ENCODE measurements around the gene KLHL24. TPM values are rescaled to one million over a fixed set of nuclear protein-coding genes. Genes with fewer than 3 reads are reported as not detected.
A peak's percentile ranks its signal among the peaks of the same experiment; 100 is the strongest.

The KLHL24 gene
- total RNA-seq, 1 donor from 2014 or later, result 105 TPM

DNA sequence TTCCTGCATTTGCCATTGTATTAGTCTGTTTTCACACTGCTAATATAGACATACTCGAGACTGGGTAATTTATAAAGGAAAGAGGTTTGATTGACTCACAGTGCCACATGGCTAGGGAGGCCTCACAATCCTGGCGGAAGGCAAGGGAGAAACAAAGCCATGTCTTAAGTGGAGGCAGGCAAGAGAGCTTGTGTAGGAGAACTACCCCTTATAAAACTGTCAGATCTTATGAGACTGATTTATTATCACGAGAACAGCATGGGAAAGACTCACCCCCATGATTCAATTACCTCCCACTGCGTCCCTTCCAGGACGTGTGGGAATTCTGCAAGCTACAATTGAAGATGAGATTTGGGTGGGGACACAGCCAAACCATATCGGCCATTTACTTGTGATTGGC, 90.0 kb downstream of the KLHL24 start:
- H3K36me3 Mint-ChIP-seq (ENCODE audit: unreplicated experiment), result peaks cover 68% of the 10 kb centered on the region
- no peaks in the 10 kb centered on the region for H3K4me1 Mint-ChIP-seq (ENCODE audit: unreplicated experiment)
- no peak overlapping the region for H3K4me3 Mint-ChIP-seq (ENCODE audit: unreplicated experiment)
- H3K9me3 Mint-ChIP-seq (ENCODE audit: unreplicated experiment), result no peaks in the 10 kb centered on the region
- no peaks in the 10 kb centered on the region for H3K27me3 Mint-ChIP-seq (ENCODE audit: unreplicated experiment)
- TF ChIP-seq, protein P1, sequence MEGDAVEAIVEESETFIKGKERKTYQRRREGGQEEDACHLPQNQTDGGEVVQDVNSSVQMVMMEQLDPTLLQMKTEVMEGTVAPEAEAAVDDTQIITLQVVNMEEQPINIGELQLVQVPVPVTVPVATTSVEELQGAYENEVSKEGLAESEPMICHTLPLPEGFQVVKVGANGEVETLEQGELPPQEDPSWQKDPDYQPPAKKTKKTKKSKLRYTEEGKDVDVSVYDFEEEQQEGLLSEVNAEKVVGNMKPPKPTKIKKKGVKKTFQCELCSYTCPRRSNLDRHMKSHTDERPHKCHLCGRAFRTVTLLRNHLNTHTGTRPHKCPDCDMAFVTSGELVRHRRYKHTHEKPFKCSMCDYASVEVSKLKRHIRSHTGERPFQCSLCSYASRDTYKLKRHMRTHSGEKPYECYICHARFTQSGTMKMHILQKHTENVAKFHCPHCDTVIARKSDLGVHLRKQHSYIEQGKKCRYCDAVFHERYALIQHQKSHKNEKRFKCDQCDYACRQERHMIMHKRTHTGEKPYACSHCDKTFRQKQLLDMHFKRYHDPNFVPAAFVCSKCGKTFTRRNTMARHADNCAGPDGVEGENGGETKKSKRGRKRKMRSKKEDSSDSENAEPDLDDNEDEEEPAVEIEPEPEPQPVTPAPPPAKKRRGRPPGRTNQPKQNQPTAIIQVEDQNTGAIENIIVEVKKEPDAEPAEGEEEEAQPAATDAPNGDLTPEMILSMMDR (IDR thresholded peaks at IDR 0.05), result no peak
- peak overlapping the region; percentile 27 for H3K27ac Mint-ChIP-seq (ENCODE audit: unreplicated experiment)
- DNase-seq (ENCODE audit: extremely low spot score, unreplicated experiment), result no peak

GRCh38 chr3:183728204-183728603, 92.8 kb downstream of the KLHL24 start:
- TF ChIP-seq, protein P1 (IDR thresholded peaks at IDR 0.05), result no peak
- no peak for DNase-seq (ENCODE audit: extremely low spot score, unreplicated experiment)
- H3K27me3 Mint-ChIP-seq (ENCODE audit: unreplicated experiment), result no peaks in the 10 kb centered on the region
- H3K9me3 Mint-ChIP-seq (ENCODE audit: unreplicated experiment), result no peaks in the 10 kb centered on the region
- H3K27ac Mint-ChIP-seq (ENCODE audit: unreplicated experiment), result no peak overlapping the region
- no peaks in the 10 kb centered on the region for H3K4me1 Mint-ChIP-seq (ENCODE audit: unreplicated experiment)
- peaks cover 59% of the 10 kb centered on the region for H3K36me3 Mint-ChIP-seq (ENCODE audit: unreplicated experiment)
- H3K4me3 Mint-ChIP-seq (ENCODE audit: unreplicated experiment), result no peak overlapping the region

GRCh38 chr3:183730361-183730760, 94.9 kb downstream of the KLHL24 start:
- Mint-ChIP-seq H3K4me1 (ENCODE audit: unreplicated experiment) (peaks cover 13% of the 10 kb centered on the region), H3K9me3 (ENCODE audit: unreplicated experiment) (no peaks in the 10 kb centered on the region), H3K27me3 (ENCODE audit: unreplicated experiment) (no peaks in the 10 kb centered on the region), H3K27ac (ENCODE audit: unreplicated experiment) (no peak overlapping the region), H3K4me3 (ENCODE audit: unreplicated experiment) (no peak overlapping the region), H3K36me3 (ENCODE audit: unreplicated experiment) (peaks cover 61% of the 10 kb centered on the region)
- TF ChIP-seq, protein P1 (IDR thresholded peaks at IDR 0.05), result no peak
- no peak for DNase-seq (ENCODE audit: extremely low spot score, unreplicated experiment)

DNA sequence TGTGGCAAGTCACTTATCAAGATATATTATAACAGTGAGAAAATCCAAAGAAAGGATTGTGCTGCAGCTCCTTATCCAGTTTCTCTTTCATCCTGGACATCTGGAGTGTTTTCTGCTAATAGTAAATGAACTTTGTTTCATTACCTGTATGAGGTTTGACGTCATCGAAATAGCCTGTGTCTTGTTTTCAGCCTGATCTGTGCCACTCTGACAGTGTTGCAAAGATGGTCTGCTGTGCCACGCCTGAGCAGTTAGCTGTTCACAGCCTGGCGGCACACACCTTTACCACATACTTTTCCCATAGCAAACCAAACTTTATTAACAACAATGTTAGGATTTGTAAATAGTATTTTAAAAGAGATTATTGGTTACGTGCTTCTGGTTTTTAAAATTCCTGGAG, 96.2 kb downstream of the KLHL24 start:
- TF ChIP-seq, protein P1 (IDR thresholded peaks at IDR 0.05), result no peak
- H3K9me3 Mint-ChIP-seq (ENCODE audit: unreplicated experiment), result no peaks in the 10 kb centered on the region
- no peak for DNase-seq (ENCODE audit: extremely low spot score, unreplicated experiment)
- H3K27me3 Mint-ChIP-seq (ENCODE audit: unreplicated experiment), result no peaks in the 10 kb centered on the region
- peaks cover 57% of the 10 kb centered on the region for H3K36me3 Mint-ChIP-seq (ENCODE audit: unreplicated experiment)
- H3K4me3 Mint-ChIP-seq (ENCODE audit: unreplicated experiment), result no peak overlapping the region
- peaks cover 18% of the 10 kb centered on the region for H3K4me1 Mint-ChIP-seq (ENCODE audit: unreplicated experiment)
- no peak overlapping the region for H3K27ac Mint-ChIP-seq (ENCODE audit: unreplicated experiment)

GRCh38 chr3:183733553-183733952, 98.1 kb downstream of the KLHL24 start:
- TF ChIP-seq, protein P1 (IDR thresholded peaks at IDR 0.05), result no peak
- H3K27ac Mint-ChIP-seq (ENCODE audit: unreplicated experiment), result no peak overlapping the region
- H3K9me3 Mint-ChIP-seq (ENCODE audit: unreplicated experiment), result no peaks in the 10 kb centered on the region
- DNase-seq (ENCODE audit: extremely low spot score, unreplicated experiment), result no peak
- no peak overlapping the region for H3K4me3 Mint-ChIP-seq (ENCODE audit: unreplicated experiment)
- peaks cover 18% of the 10 kb centered on the region for H3K4me1 Mint-ChIP-seq (ENCODE audit: unreplicated experiment)
- peaks cover 53% of the 10 kb centered on the region for H3K36me3 Mint-ChIP-seq (ENCODE audit: unreplicated experiment)
- no peaks in the 10 kb centered on the region for H3K27me3 Mint-ChIP-seq (ENCODE audit: unreplicated experiment)

Other genes starting within 250 kb of the KLHL24 start
- 1.7 and 2.4 TPM in 2 replicates for gene MCF2L2, start 207.0 kb upstream of the KLHL24 start, total RNA-seq
- gene KLHL6, start 79.9 kb upstream of the KLHL24 start, total RNA-seq, result not detected in 2 replicates
- gene YEATS2, start 62.2 kb downstream of the KLHL24 start, total RNA-seq, result 40.8 and 41.4 TPM in 2 replicates
- gene MAP6D1, start 190.0 kb downstream of the KLHL24 start, total RNA-seq, result 4.2 and 4.6 TPM in 2 replicates
- 45.5 and 52.3 TPM in 2 replicates for gene PARL, start 249.3 kb downstream of the KLHL24 start, total RNA-seq